Uterus (tissue), 4 donors: ENCODE measurements around the gene CAMSAP2. TPM values are rescaled to one million over a fixed set of nuclear protein-coding genes. Genes with fewer than 3 reads are reported as not detected.
"Not testable (repeated sequence)": the region's sequence is repeated elsewhere in the genome, so short reads cannot be mapped to it uniquely, and the experiment has no call there.

ENCODE experiments used
- DNase-seq, 2 donors: peaks; one replicate each; pipeline ENCODE4 v3.0.0-alpha.2; 2019 to 2020
- H3K27ac ChIP-seq, 2 donors: fragments of 200-600 bp; sonication (generic); 1 replicate in 1 of 2; 2 replicates in 1 of 2; pipeline ENCODE4 v1.5.1; 2016 to 2018
- H3K27me3 ChIP-seq, 2 donors: fragments of 200-600 bp; sonication (generic); one replicate each; pipeline ENCODE4 v1.5.1; 2018 to 2019; ENCODE audit warnings: control low read depth in 1 of 2
- H3K36me3 ChIP-seq, 2 donors: fragments of 200-600 bp; sonication (generic); one replicate each; pipeline ENCODE4 v1.5.1; 2019; ENCODE audit warnings: control low read depth in 1 of 2
- H3K4me1 ChIP-seq, 2 donors: fragments of 200-600 bp; sonication (generic); one replicate each; pipeline ENCODE4 v1.5.1; 2018 to 2019; ENCODE audit warnings: control low read depth in 1 of 2
- H3K4me3 ChIP-seq, 2 donors: fragments of 200-600 bp; sonication (generic); 1 replicate in 1 of 2; 2 replicates in 1 of 2; pipeline ENCODE4 v1.5.1; 2018 to 2019; ENCODE audit warnings: mild to moderate bottlenecking in 1 of 2
- H3K9me3 ChIP-seq, 2 donors: fragments of 200-600 bp; sonication (generic); one replicate each; pipeline ENCODE4 v1.5.1; 2019; ENCODE audit warnings: control low read depth in 1 of 2
- CTCF ChIP-seq, 4 experiments: fragments of 200-600 bp in 2 of 4; fragments of 450-650 bp in 2 of 4; sonication (generic) in 2 of 4; IDR thresholded peaks; one replicate each; pipeline ENCODE4 v1.5.1; 2016 to 2019; ENCODE audit warnings: antibody characterized with exemption in 4 of 4, mild to moderate bottlenecking in 2 of 4, moderate library complexity in 1 of 4
- POLR2A ChIP-seq, 2 donors: fragments of 450-650 bp; IDR thresholded peaks; one replicate each; pipeline ENCODE4 v1.6.1; 2016; ENCODE audit warnings: antibody characterized with exemption in 2 of 2, mild to moderate bottlenecking in 1 of 2, moderate library complexity in 1 of 2
- intact Hi-C: fragments of 100-400 bp; cut with DNase I; formaldehyde crosslinking; loops from one replicate; pipeline ENCODE4 v1.15.1; 2023; ENCODE audit warnings: low total_unique reads
- total RNA-seq, 4 donors: library from RNA; depleted of rRNA in 3 of 4; stranded (reverse); fragments of >200 nt in 3 of 4; gene quantifications; one replicate each; pipeline versions ENCODE4 v1.1.0 to v1.2.4, GENCODE V29; 2014 to 2023
- donor health status: DM: yes; HTN: yes; CAD: no.

The CAMSAP2 gene
- total RNA-seq, 4 donors from 2014 or later, result 31.0 to 64.8 (median 47.7) TPM

DNA sequence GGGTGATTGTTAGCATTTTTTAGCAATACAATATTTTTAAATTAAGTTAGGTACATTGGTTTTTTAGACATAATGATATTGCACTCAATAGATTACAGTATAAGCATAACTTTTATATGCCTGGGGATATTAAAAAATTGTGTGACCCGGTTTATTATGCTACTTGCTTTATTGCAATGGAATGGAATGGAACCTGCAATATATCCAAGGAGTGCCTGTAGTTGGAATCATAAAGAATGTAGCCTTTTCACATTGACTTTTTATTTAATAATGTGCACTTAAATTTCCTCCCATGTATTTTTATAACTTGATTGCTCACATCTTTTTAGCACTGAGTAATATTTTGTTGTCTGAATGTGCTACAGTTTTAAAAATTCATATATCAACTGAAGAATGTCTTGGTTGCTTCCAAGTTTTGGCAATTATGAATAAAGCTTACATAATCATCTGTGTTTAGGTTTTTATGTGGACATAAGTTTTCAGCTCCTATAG, 49.2 kb downstream of the CAMSAP2 start:
- no peak overlapping the region for H3K27ac ChIP-seq
- H3K4me1 ChIP-seq, result no peaks in the 10 kb centered on the region
- no peaks in the 10 kb centered on the region for H3K27me3 ChIP-seq
- H3K4me3 ChIP-seq, result no peak overlapping the region
- no peaks in the 10 kb centered on the region for H3K36me3 ChIP-seq
- TF ChIP-seq CTCF (IDR thresholded peaks at IDR 0.05) (no peak), POLR2A (IDR thresholded peaks at IDR 0.05) (no peak)
- no peaks in the 10 kb centered on the region for H3K9me3 ChIP-seq
- intact Hi-C loops, result no loop called here
- no peak for DNase-seq

GRCh38 chr1:200791012-200791411, 52.3 kb downstream of the CAMSAP2 start:
- H3K36me3 ChIP-seq, intact Hi-C loops, H3K9me3 ChIP-seq, H3K27ac ChIP-seq, H3K27me3 ChIP-seq, H3K4me3 ChIP-seq, H3K4me1 ChIP-seq, DNase-seq: not testable (repeated sequence)

GRCh38 chr1:200793677-200794076, 55.0 kb downstream of the CAMSAP2 start:
- no peak overlapping the region for H3K27ac ChIP-seq
- no peaks in the 10 kb centered on the region for H3K9me3 ChIP-seq
- no peaks in the 10 kb centered on the region for H3K27me3 ChIP-seq
- H3K4me3 ChIP-seq, result no peak overlapping the region
- no peaks in the 10 kb centered on the region for H3K36me3 ChIP-seq
- TF ChIP-seq CTCF (IDR thresholded peaks at IDR 0.05) (no peak), POLR2A (IDR thresholded peaks at IDR 0.05) (no peak)
- DNase-seq, result no peak
- peaks cover 0 to 5% of the 10 kb centered on the region in 2 donors for H3K4me1 ChIP-seq
- intact Hi-C loops, result no loop called here

- TF ChIP-seq POLR2A (IDR thresholded peaks at IDR 0.05) (no peak), CTCF (IDR thresholded peaks at IDR 0.05) (no peak)
- no peak overlapping the region for H3K4me3 ChIP-seq
Observed at GRCh38 chr1:200794506-200795065, 55.9 kb downstream of the CAMSAP2 start.

DNA sequence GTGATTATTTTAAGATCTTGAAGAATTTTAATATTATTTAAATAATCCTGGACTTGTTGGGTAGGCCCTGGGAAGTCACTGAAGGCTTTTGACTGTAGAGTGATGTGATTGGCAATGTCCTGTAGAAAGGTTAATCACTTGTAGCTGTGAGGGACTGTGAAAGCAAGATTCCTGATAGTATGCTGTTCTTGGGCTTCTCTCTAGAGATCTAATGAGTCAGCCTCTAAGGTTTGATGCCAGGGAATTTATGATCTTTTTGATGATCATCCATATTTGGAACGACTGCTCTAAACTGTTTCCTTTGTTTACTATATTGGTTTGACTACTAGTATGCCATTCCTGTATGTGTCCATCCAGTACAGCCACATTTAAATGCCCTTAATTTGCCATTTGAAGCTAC, 56.5 kb downstream of the CAMSAP2 start:
- Histone ChIP-seq H3K27me3 (no peaks in the 10 kb centered on the region), H3K27ac (peak overlapping the region in 1 of 2 donors; percentile 8), H3K4me3 (no peak overlapping the region), H3K4me1 (peaks cover 0 to 5% of the 10 kb centered on the region in 2 donors), H3K36me3 (no peaks in the 10 kb centered on the region), H3K9me3 (no peaks in the 10 kb centered on the region)
- no peak for TF ChIP-seq CTCF (IDR thresholded peaks at IDR 0.05)
- TF ChIP-seq POLR2A (IDR thresholded peaks at IDR 0.05), result no peak
- intact Hi-C loops, result no loop called here
- DNase-seq, result no peak

More at GRCh38 chr1:200794506-200795065, 55.9 kb downstream of the CAMSAP2 start:
- Histone ChIP-seq H3K9me3 (no peaks in the 10 kb centered on the region), H3K4me1 (peaks cover 0 to 5% of the 10 kb centered on the region in 2 donors), H3K36me3 (no peaks in the 10 kb centered on the region), H3K27me3 (no peaks in the 10 kb centered on the region), H3K27ac (peak overlapping the region in 1 of 2 donors; percentile 8)
- DNase-seq, result no peak
- intact Hi-C loops, result no loop called here
